Epithelial cell of esophagus (primary cell): ENCODE measurements around the gene MAN1B1.
A peak's percentile ranks its signal among the peaks of the same experiment; 100 is the strongest.

Source experiments
- DNase-seq: peaks from one replicate; pipeline ENCODE4 v3.0.0; 2010; ENCODE audit warnings: low read depth
- H3K4me3 ChIP-seq: 2 replicates; pipeline ENCODE4 v1.5.1; 2011; ENCODE audit warnings: mild to moderate bottlenecking, low read length, control low read depth
- CTCF ChIP-seq: IDR thresholded peaks from 2 replicates; pipeline ENCODE4 v1.5.1; 2011; ENCODE audit warnings: low read depth, mild to moderate bottlenecking, low read length, control low read depth, inconsistent platforms; ENCODE audit not compliant: insufficient read depth; ENCODE audit errors: missing control alignments

Gene MAN1B1

GRCh38 chr9:137067860-137068538 is 18.8 kb upstream of the MAN1B1 start:
- TF ChIP-seq CTCF = peak; percentile 84
- DNase-seq = peak; percentile 86
- no peak overlapping the region for H3K4me3 ChIP-seq

GRCh38 chr9:137068539-137069507 is 18.0 kb upstream of the MAN1B1 start:
- no peak for TF ChIP-seq CTCF
- no peak for DNase-seq
- peak overlapping the region; percentile 40 for H3K4me3 ChIP-seq

- H3K4me3 ChIP-seq = peak overlapping the region; percentile 40
- TF ChIP-seq CTCF = no peak
- no peak for DNase-seq
Observed at GRCh38 chr9:137069508-137070091, 17.2 kb upstream of the MAN1B1 start.

GRCh38 chr9:137070201-137070905 is 16.4 kb upstream of the MAN1B1 start, which contains the start of gene SAPCD2:
Gene SAPCD2 (minus strand): TSS chr9:137070557. CDS start chr9:137070460, 97 bp downstream.
- peak within 1 kb of the TSS; percentile 40 for H3K4me3 ChIP-seq
- TF ChIP-seq CTCF = no peak
- peak; percentile 90 for DNase-seq

GRCh38 chr9:137070906-137071275 is 15.9 kb upstream of the MAN1B1 start:
- H3K4me3 ChIP-seq = peak overlapping the region; percentile 32
- peak; percentile 11 for TF ChIP-seq CTCF
- DNase-seq = no peak

- DNase-seq = no peak
- no peak for TF ChIP-seq CTCF
- H3K4me3 ChIP-seq = no peak overlapping the region
Observed at GRCh38 chr9:137071282-137071681, 15.5 kb upstream of the MAN1B1 start.
